Airway epithelial cell (primary cell): Measurements from ENCODE around the gene WFDC9. TPM values are rescaled to one million over a fixed set of nuclear protein-coding genes. Genes with fewer than 3 reads are reported as not detected.

Experiments
- total RNA-seq: library from RNA; depleted of rRNA; stranded (reverse); fragments of >200 nt; gene quantifications from 2 replicates; pipeline ENCODE4 v1.2.3, GENCODE V29; 2015

WFDC9 gene
- not detected in 2 replicates for total RNA-seq

DNA sequence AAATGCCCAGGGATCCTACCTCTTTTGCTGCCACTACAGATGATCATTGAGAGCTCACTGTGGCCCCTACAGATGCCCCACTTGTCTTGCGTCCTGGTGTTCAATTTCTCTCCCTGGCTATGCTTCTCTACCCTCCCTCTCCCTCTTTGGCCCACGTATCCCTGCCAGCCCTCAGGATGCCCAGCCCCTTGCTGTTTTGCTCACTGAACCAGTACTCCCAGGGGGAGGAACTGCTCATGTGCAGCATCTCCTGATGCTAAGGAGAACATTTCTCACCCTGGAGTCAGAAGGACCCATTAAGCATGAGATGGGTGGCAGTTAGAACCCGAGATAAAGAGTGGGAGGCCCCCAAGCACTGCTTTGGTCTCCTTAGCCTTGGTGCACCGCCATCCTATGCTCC, at the start of gene WFDC9:
Gene WFDC9, minus strand, starts transcription at position 101 of the 400 bp plus-strand sequence. CDS start 21,103 bp downstream, outside the sequence.

GRCh38 chr20:45670139-45670538, 39.1 kb upstream of the WFDC9 start, which contains the start of gene WFDC11:
Gene WFDC11 (minus strand): TSS chr20:45670239. CDS start chr20:45650600, 19,639 bp downstream.

GRCh38 chr20:45629496-45630100, 1.5 kb downstream of the WFDC9 start, which contains the start of gene WFDC10A:
Gene WFDC10A (plus strand): TSS chr20:45629739. CDS start chr20:45629814, 75 bp downstream.

GRCh38 chr20:45579184-45579583, 51.9 kb downstream of the WFDC9 start, which contains the start of gene WFDC8:
Gene WFDC8 (minus strand): TSS chr20:45579284. CDS start chr20:45579247, 37 bp downstream.

Other genes starting within 250 kb of the WFDC9 start
- 28.2 and 28.3 TPM in 2 replicates for gene DBNDD2, start 223.0 kb downstream of the WFDC9 start, total RNA-seq
- gene PIGT, start 215.1 kb downstream of the WFDC9 start, total RNA-seq, result 43.3 and 68.6 TPM in 2 replicates
- 1.3 and 4.9 TPM in 2 replicates for gene WFDC2, start 161.5 kb downstream of the WFDC9 start, total RNA-seq
- gene SPINT3, start 115.7 kb downstream of the WFDC9 start, total RNA-seq, result not detected in 2 replicates
- gene WFDC6, start 91.8 kb downstream of the WFDC9 start, total RNA-seq, result not detected in 2 replicates
- not detected in 2 replicates for gene EPPIN, start 83.9 kb downstream of the WFDC9 start, total RNA-seq
- gene WFDC8, start 52.0 kb downstream of the WFDC9 start, total RNA-seq, result not detected in 2 replicates
- not detected in 2 replicates for gene WFDC10A, start 1.5 kb downstream of the WFDC9 start, total RNA-seq
- gene WFDC11, start 39.0 kb upstream of the WFDC9 start, total RNA-seq, result not detected in 2 replicates
- gene WFDC13, start 70.8 kb upstream of the WFDC9 start, total RNA-seq, result not detected in 2 replicates
- not detected in 2 replicates for gene WFDC10B, start 73.7 kb upstream of the WFDC9 start, total RNA-seq
- gene SPINT4, start 91.1 kb upstream of the WFDC9 start, total RNA-seq, result not detected in 2 replicates
- 0.56 and 1.1 TPM in 2 replicates for gene WFDC3, start 160.6 kb upstream of the WFDC9 start, total RNA-seq
- 10.8 and 24.2 TPM in 2 replicates for gene DNTTIP1, start 160.7 kb upstream of the WFDC9 start, total RNA-seq
- 95.7 and 112 TPM in 2 replicates for gene UBE2C, start 181.4 kb upstream of the WFDC9 start, total RNA-seq
- 0.21 TPM in 1 of 2 replicates, not detected in the other for gene TNNC2, start 196.0 kb upstream of the WFDC9 start, total RNA-seq
- 23.2 and 37.3 TPM in 2 replicates for gene SNX21, start 202.5 kb upstream of the WFDC9 start, total RNA-seq
- gene ACOT8, start 226.1 kb upstream of the WFDC9 start, total RNA-seq, result 46.7 and 50.1 TPM in 2 replicates
- 0.74 and 2.4 TPM in 2 replicates for gene ZSWIM3, start 226.3 kb upstream of the WFDC9 start, total RNA-seq
- gene ZSWIM1, start 249.9 kb upstream of the WFDC9 start, total RNA-seq, result 6.8 and 9.0 TPM in 2 replicates